ENCODE results near the gene POGLUT2. TPM values are rescaled to one million over a fixed set of nuclear protein-coding genes. Genes with fewer than 3 reads are reported as not detected.

Gene POGLUT2
- total and polyA plus RNA-seq, 10 of the 15 experiments (the other 5 are each of a cell fraction or from before 2014, with no cell fraction given): 2.9 to 11.3 (median 7.6) TPM

DNA sequence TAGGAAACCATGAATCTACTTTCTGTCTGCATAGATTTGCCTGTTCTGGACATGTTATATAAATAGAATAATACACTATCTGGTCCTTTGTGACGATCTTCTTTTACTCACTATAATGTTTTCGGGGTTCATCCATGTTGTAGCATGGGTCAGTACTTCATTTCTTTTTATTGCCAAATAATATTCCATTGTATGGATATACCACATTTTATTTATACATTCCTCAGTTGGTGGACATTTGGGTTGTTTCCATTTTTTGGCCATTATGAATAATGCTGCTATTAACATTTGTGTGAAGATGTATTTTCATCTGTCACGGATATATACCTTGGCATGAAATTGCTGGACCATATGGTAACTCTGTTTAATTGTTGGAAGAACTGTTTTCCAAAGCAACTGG is 6.9 kb upstream of the POGLUT2 start:
- H3K27me3 ChIP-seq (replicated peaks in 1 of 2; ENCODE audit: control insufficient read depth in 2 of 2, insufficient read depth in 2 of 2, low read length in 1 of 2): no peaks in the 10 kb centered on the region
- ChIA-PET CTCF (no interaction called here), POLR2A (no interaction called here), RAD21 (ENCODE audit: unreplicated experiment) (no interaction called here), SMC1A (ENCODE audit: uncharacterized antibody, unreplicated experiment) (no interaction called here)
- peaks cover 2% of the 10 kb centered on the region; the same call in 1 of the 2 replicates for H3K4me1 ChIP-seq (ENCODE audit: control insufficient read depth, insufficient read depth, low read length)
- no peak overlapping the region for H2AFZ ChIP-seq (ENCODE audit: control insufficient read depth, low read depth, low read length)
- no peak overlapping the region for H3K27ac ChIP-seq (ENCODE audit: control insufficient read depth, insufficient read depth)
- ATAC-seq (no peak), DNase-seq (ENCODE audit: low read depth, low spot score) (no peak), FAIRE-seq (no peak)
- no TSS peak for BruUV-seq (replicated peaks)
- H3K79me2 ChIP-seq (ENCODE audit: control insufficient read depth, insufficient read depth, low read length): peaks cover 8% of the 10 kb centered on the region
- H3K9ac ChIP-seq (ENCODE audit: control insufficient read depth, insufficient read depth, low read length): no peak overlapping the region
- peaks cover 0 to 2% of the 10 kb centered on the region in 2 experiments; a peak in 1 of 4 replicates for H3K36me3 ChIP-seq (ENCODE audit: control insufficient read depth in 2 of 2, insufficient read depth in 2 of 2, low read length in 1 of 2)
- H3K4me3 ChIP-seq: no peak overlapping the region
- no peak overlapping the region for H3K4me2 ChIP-seq (ENCODE audit: control insufficient read depth, insufficient read depth)
- H4K20me1 ChIP-seq (ENCODE audit: control insufficient read depth, insufficient read depth): no peaks in the 10 kb centered on the region
- no peak for TF ChIP-seq RB1 (IDR thresholded peaks at IDR 0.05; ENCODE audit: borderline replicate concordance)
- no peak for TF ChIP-seq ATF2 (IDR thresholded peaks at IDR 0.05; ENCODE audit: low read length)
- TF ChIP-seq NFIC (IDR thresholded peaks at IDR 0.05; ENCODE audit: low read depth, low read length): no peak
- TF ChIP-seq, protein P1, sequence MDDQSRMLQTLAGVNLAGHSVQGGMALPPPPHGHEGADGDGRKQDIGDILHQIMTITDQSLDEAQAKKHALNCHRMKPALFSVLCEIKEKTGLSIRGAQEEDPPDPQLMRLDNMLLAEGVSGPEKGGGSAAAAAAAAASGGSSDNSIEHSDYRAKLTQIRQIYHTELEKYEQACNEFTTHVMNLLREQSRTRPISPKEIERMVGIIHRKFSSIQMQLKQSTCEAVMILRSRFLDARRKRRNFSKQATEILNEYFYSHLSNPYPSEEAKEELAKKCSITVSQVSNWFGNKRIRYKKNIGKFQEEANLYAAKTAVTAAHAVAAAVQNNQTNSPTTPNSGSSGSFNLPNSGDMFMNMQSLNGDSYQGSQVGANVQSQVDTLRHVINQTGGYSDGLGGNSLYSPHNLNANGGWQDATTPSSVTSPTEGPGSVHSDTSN (IDR thresholded peaks at IDR 0.05; ENCODE audit: insufficient replicate concordance, low read depth, low read length): no peak
- TF ChIP-seq SUPT20H (IDR thresholded peaks at IDR 0.05; ENCODE audit: borderline replicate concordance, control insufficient read depth, low read depth, low read length): no peak
- intact Hi-C loops (cut with micrococcal nuclease; ENCODE audit: unreplicated experiment): no loop called here
- WGBS (ENCODE audit: insufficient coverage, insufficient replicate concordance, low lambda C conversion rate, missing lambda C conversion rate): 96% methylated on average over 3 of the region's 3 CpGs
- in situ Hi-C loops (cut with MboI): no loop called here
- peaks cover 2% of the 10 kb centered on the region; the same call in 2 of the 3 replicates for H3K9me3 ChIP-seq (replicated peaks; ENCODE audit: control insufficient read depth, insufficient read depth, low read length)
